H9 (cell line): ENCODE data around the gene PRODH2. TPM values are rescaled to one million over a fixed set of nuclear protein-coding genes. Genes with fewer than 3 reads are reported as not detected.

Experiments
- DNase-seq: peaks from one replicate; pipeline ENCODE4 v3.0.0-alpha.2; 2017
- H2AFZ ChIP-seq: one replicate; pipeline ENCODE4 v1.6.1; 2013; ENCODE audit warnings: mild to moderate bottlenecking, low read length, control low read depth, moderate library complexity
- H2AK5ac ChIP-seq: 2 replicates; pipeline ENCODE4 v1.6.1; 2013; ENCODE audit warnings: low read length, control low read depth, mixed read lengths; ENCODE audit not compliant: insufficient read length
- H2BK120ac ChIP-seq: one replicate; pipeline ENCODE4 v1.6.1; 2013; ENCODE audit warnings: low read depth, mild to moderate bottlenecking, low read length, control low read depth, inconsistent platforms; ENCODE audit not compliant: poor library complexity, severe bottlenecking
- H2BK12ac ChIP-seq: 2 replicates; pipeline ENCODE4 v1.6.1; 2013; ENCODE audit warnings: low read length, control low read depth, mixed read lengths, low read depth; ENCODE audit not compliant: insufficient read length
- H2BK15ac ChIP-seq: 2 replicates; pipeline ENCODE4 v1.6.1; 2013; ENCODE audit warnings: low read depth, low read length, control low read depth
- H2BK20ac ChIP-seq: one replicate; pipeline ENCODE4 v1.6.1; 2013; ENCODE audit warnings: low read depth, mild to moderate bottlenecking, low read length, control low read depth, inconsistent platforms; ENCODE audit not compliant: poor library complexity, severe bottlenecking
- H2BK5ac ChIP-seq: 2 replicates; pipeline ENCODE4 v1.6.1; 2013; ENCODE audit warnings: low read length, control low read depth, mixed read lengths; ENCODE audit not compliant: insufficient read length
- H3K14ac ChIP-seq: 2 replicates; pipeline ENCODE4 v1.6.1; 2013; ENCODE audit warnings: low read length, control low read depth; ENCODE audit not compliant: insufficient read depth
- H3K18ac ChIP-seq: 2 replicates; pipeline ENCODE4 v1.6.1; 2013; ENCODE audit warnings: low read depth, mild to moderate bottlenecking, mixed read lengths, low read length, control low read depth; ENCODE audit not compliant: insufficient read length
- H3K23ac ChIP-seq: 2 replicates; pipeline ENCODE4 v1.6.1; 2013; ENCODE audit warnings: low read length, control low read depth, mixed read lengths, low read depth; ENCODE audit not compliant: insufficient read length
- H3K23me2 ChIP-seq: 2 replicates; pipeline ENCODE4 v1.6.1; 2013; ENCODE audit warnings: low read depth, mild to moderate bottlenecking, mixed read lengths, low read length, control low read depth; ENCODE audit not compliant: insufficient read length, poor library complexity, severe bottlenecking
- H3K27ac ChIP-seq: 2 replicates; pipeline ENCODE4 v1.5.1; 2013; ENCODE audit warnings: low read length, control low read depth, mixed read lengths, low read depth; ENCODE audit not compliant: insufficient read length
- H3K27me3 ChIP-seq: 2 replicates; pipeline ENCODE4 v1.6.1; 2013; ENCODE audit warnings: low read length, control low read depth, inconsistent platforms; ENCODE audit not compliant: insufficient read depth
- H3K4ac ChIP-seq: 2 replicates; pipeline ENCODE4 v1.6.1; 2013; ENCODE audit warnings: low read depth, mild to moderate bottlenecking, control low read depth, inconsistent platforms, low read length, moderate library complexity
- H3K4me1 ChIP-seq: 2 replicates; pipeline ENCODE4 v1.6.1; 2013; ENCODE audit warnings: low read length, control low read depth, inconsistent platforms; ENCODE audit not compliant: insufficient read depth
- H3K4me2 ChIP-seq: 2 replicates; pipeline ENCODE4 v1.6.1; 2013; ENCODE audit warnings: low read length, control low read depth, mixed read lengths; ENCODE audit not compliant: insufficient read length, insufficient read depth
- H3K56ac ChIP-seq: 2 replicates; pipeline ENCODE4 v1.6.1; 2013; ENCODE audit warnings: low read depth, mild to moderate bottlenecking, mixed read lengths, low read length, control low read depth; ENCODE audit not compliant: insufficient read length
- H3K79me1 ChIP-seq: 2 replicates; pipeline ENCODE4 v1.6.1; 2013; ENCODE audit warnings: low read depth, mild to moderate bottlenecking, moderate library complexity, low read length, control low read depth, inconsistent platforms; ENCODE audit not compliant: insufficient read depth, poor library complexity, severe bottlenecking
- H3K79me2 ChIP-seq: 2 replicates; pipeline ENCODE4 v1.6.1; 2013; ENCODE audit warnings: low read length, control low read depth, inconsistent platforms; ENCODE audit not compliant: insufficient read depth
- H3K9ac ChIP-seq: 2 replicates; pipeline ENCODE4 v1.6.1; 2013; ENCODE audit warnings: low read length, control low read depth, mixed read lengths; ENCODE audit not compliant: insufficient read length; ENCODE audit errors: extremely low read depth
- H3K9me3 ChIP-seq: one replicate; pipeline ENCODE4 v1.6.1; 2013; ENCODE audit warnings: low read depth, low read length, inconsistent platforms; ENCODE audit not compliant: control insufficient read depth
- H3T11ph ChIP-seq: one replicate; pipeline ENCODE4 v1.6.1; 2013; ENCODE audit warnings: mild to moderate bottlenecking, low read length, control low read depth, inconsistent platforms
- H4K20me1 ChIP-seq: one replicate; pipeline ENCODE4 v1.6.1; 2013; ENCODE audit not compliant: control insufficient read depth, insufficient read length, insufficient read depth
- H4K5ac ChIP-seq: 2 replicates; pipeline ENCODE4 v1.6.1; 2013; ENCODE audit warnings: low read depth, mild to moderate bottlenecking, mixed read lengths, low read length, control low read depth; ENCODE audit not compliant: insufficient read length
- H4K8ac ChIP-seq: replicated peaks from 2 replicates; pipeline ENCODE4 v1.6.1; 2013; ENCODE audit warnings: low read length, control low read depth, mixed read lengths, low read depth; ENCODE audit not compliant: insufficient read length
- H4K91ac ChIP-seq: 2 replicates; pipeline ENCODE4 v1.6.1; 2013; ENCODE audit warnings: low read depth, mild to moderate bottlenecking, moderate library complexity, mixed read lengths, low read length, control low read depth; ENCODE audit not compliant: insufficient read length
- H3K27ac Mint-ChIP-seq, 3 experiments: 2 replicates in 2 of 3; 3 replicates in 1 of 3; pipeline ENCODE4 v1.8.0; 2020 to 2021; ENCODE audit warnings: mixed read lengths in 3 of 3, mild to moderate bottlenecking in 1 of 3, moderate library complexity in 1 of 3
- H3K27me3 Mint-ChIP-seq: 2 replicates; pipeline ENCODE4 v1.8.0; 2021; ENCODE audit warnings: low read depth, mild to moderate bottlenecking, moderate library complexity, mixed read lengths
- H3K36me3 Mint-ChIP-seq, 3 experiments: 2 replicates in 2 of 3; 3 replicates in 1 of 3; pipeline ENCODE4 v1.8.0; 2020 to 2021; ENCODE audit warnings: low read depth in 3 of 3, mixed read lengths in 3 of 3; ENCODE audit not compliant: insufficient read depth in 1 of 3
- H3K4me1 Mint-ChIP-seq, 2 experiments: 2 replicates each; pipeline ENCODE4 v1.8.0; 2020; ENCODE audit warnings: mixed read lengths in 2 of 2
- H3K4me3 Mint-ChIP-seq, 2 experiments: 2 replicates in 1 of 2; 3 replicates in 1 of 2; pipeline ENCODE4 v1.8.0; 2020 to 2021; ENCODE audit warnings: mild to moderate bottlenecking in 2 of 2, mixed read lengths in 2 of 2, moderate library complexity in 1 of 2
- H3K9me3 Mint-ChIP-seq, 2 experiments: 2 replicates in 1 of 2; 3 replicates in 1 of 2; pipeline ENCODE4 v1.8.0; 2020; ENCODE audit warnings: mild to moderate bottlenecking in 2 of 2, mixed read lengths in 2 of 2, moderate library complexity in 1 of 2
- CTCF ChIP-seq: fragments of 200-600 bp; sonication (generic); conservative IDR thresholded peaks from 3 replicates; pipeline ENCODE4 v1.8.0; 2021; ENCODE audit warnings: antibody characterized with exemption, mild to moderate bottlenecking
- WGBS: extraction: QIAGEN DNeasy Blood & Tissue Kit; methylation state at CpG from one replicate; pipeline ENCODE4 v1.1.7; 2013; ENCODE audit warnings: missing lambda C conversion rate, low lambda C conversion rate, mixed read lengths; ENCODE audit not compliant: insufficient read length; ENCODE audit errors: extremely low coverage; 5-methylcytosine and 5-hydroxymethylcytosine counted together
- total RNA-seq: library from RNA; stranded (reverse); gene quantifications from 2 replicates; pipeline ENCODE4 v1.2.1, GENCODE V29; 2021

The PRODH2 gene
- total RNA-seq, 1 experiment from 2014 or later, result not detected

- H3K4me1 ChIP-seq, result no peaks in the 10 kb centered on the region; the same call in 1 of the 2 replicates
- DNase-seq, result peak; percentile 84
- Mint-ChIP-seq H3K4me1 (peaks cover 13 to 36% of the 10 kb centered on the region in 2 experiments), H3K36me3 (no peaks in the 10 kb centered on the region; a peak in 1 of 7 replicates), H3K27me3 (peaks cover 74% of the 10 kb centered on the region), H3K4me3 (peak overlapping the region; percentile 45 to 68), H3K27ac (peak overlapping the region in 1 of 3 experiments; percentile 81; a peak in 2 of 7 replicates), H3K9me3 (no peaks in the 10 kb centered on the region; a peak in 1 of 5 replicates)
- H4K5ac ChIP-seq, result peak overlapping the region; percentile 72
- H2BK20ac ChIP-seq, result no peak overlapping the region
- H3K23me2 ChIP-seq, result peaks cover 12% of the 10 kb centered on the region
- no peak overlapping the region for H3K23ac ChIP-seq
- H3K27me3 ChIP-seq, result peaks cover 2% of the 10 kb centered on the region; the same call in 1 of the 2 replicates
- no peak overlapping the region for H3T11ph ChIP-seq
- no CpG with 5 or more reads among the region's 32 CpGs for WGBS
- no peak overlapping the region for H2BK15ac ChIP-seq
- H4K8ac ChIP-seq, result no peak overlapping the region
- TF ChIP-seq CTCF, result peak; percentile 83
- H3K79me2 ChIP-seq, result no peaks in the 10 kb centered on the region
- no peak overlapping the region for H3K9ac ChIP-seq
- no peak overlapping the region for H3K4me2 ChIP-seq
- no peaks in the 10 kb centered on the region for H4K20me1 ChIP-seq
- H2AK5ac ChIP-seq, result no peak overlapping the region
- H2BK12ac ChIP-seq, result no peak overlapping the region
- H3K27ac ChIP-seq, result no peak overlapping the region
- H4K91ac ChIP-seq, result no peak overlapping the region
- H3K14ac ChIP-seq, result no peak overlapping the region
- H3K4ac ChIP-seq, result no peak overlapping the region
- H2BK5ac ChIP-seq, result no peak overlapping the region
- no peaks in the 10 kb centered on the region for H3K79me1 ChIP-seq
- no peaks in the 10 kb centered on the region for H3K9me3 ChIP-seq
- H3K18ac ChIP-seq, result peak overlapping the region; percentile 87
- H3K56ac ChIP-seq, result no peak overlapping the region
- H2BK120ac ChIP-seq, result no peak overlapping the region
- H2AFZ ChIP-seq, result no peak overlapping the region
Observed at GRCh38 chr19:35851213-35852028, 38.8 kb upstream of the PRODH2 start.
